ENCODE measurements around the gene MTF2. TPM values are rescaled to one million over a fixed set of nuclear protein-coding genes. Genes with fewer than 3 reads are reported as not detected.

Gene MTF2
- total and polyA plus RNA-seq, 9 of the 15 experiments (the other 6 are each of a cell fraction or from before 2014, with no cell fraction given) = 29.3 to 124 (median 57.7) TPM

GRCh38 chr1:93033029-93033428 lies 46.1 kb upstream of the MTF2 start (continued):
- TF ChIP-seq USF1 (CRISPR knock-in tag; IDR thresholded peaks at IDR 0.05) = no peak
- no peak for TF ChIP-seq ZFP1 (CRISPR knock-in tag; IDR thresholded peaks at IDR 0.05)
- no peak for TF ChIP-seq SUPT5H (IDR thresholded peaks at IDR 0.05)
- no peak for TF ChIP-seq ZNF436 (CRISPR knock-in tag; IDR thresholded peaks at IDR 0.05)
- no peak for TF ChIP-seq ZBTB43 (CRISPR knock-in tag; IDR thresholded peaks at IDR 0.05)
- no peak for TF ChIP-seq GMEB1 (CRISPR knock-in tag; IDR thresholded peaks at IDR 0.05)
- no peak for TF ChIP-seq ZZZ3 (IDR thresholded peaks at IDR 0.05)
- TF ChIP-seq BDP1 (IDR thresholded peaks at IDR 0.05; ENCODE audit: insufficient read depth, insufficient read length) = no peak
- TF ChIP-seq TCFL5 (CRISPR knock-in tag; conservative IDR thresholded peaks at IDR 0.05) = no peak
- no peak for TF ChIP-seq CREBBP (IDR thresholded peaks at IDR 0.05; ENCODE audit: low read depth, low read length)
- TF ChIP-seq MAFK (IDR thresholded peaks at IDR 0.05; ENCODE audit: low read length) = peak; percentile 89
- TF ChIP-seq ZNF217 (CRISPR knock-in tag; IDR thresholded peaks at IDR 0.05) = no peak
- TF ChIP-seq BACH1 (tag; IDR thresholded peaks at IDR 0.05) = peak; percentile 71; the same call in 1 of the 2 replicates
- TF ChIP-seq MXD1 (CRISPR knock-in tag; IDR thresholded peaks at IDR 0.05; ENCODE audit: borderline replicate concordance, poor library complexity, severe bottlenecking) = no peak
- TF ChIP-seq ZNF512 (tag; IDR thresholded peaks at IDR 0.05) = no peak
- peak in 1 of 2 experiments; percentile 25 for TF ChIP-seq AFF1 (IDR thresholded peaks at IDR 0.05; ENCODE audit: low read depth in 1 of 2, partially characterized antibody in 2 of 2)
- no peak for TF ChIP-seq E2F5 (CRISPR knock-in tag; IDR thresholded peaks at IDR 0.05)
- TF ChIP-seq MECOM (CRISPR knock-in tag; IDR thresholded peaks at IDR 0.05) = no peak

All from K562 (cell line).